ENCODE data around the gene PIK3IP1. TPM values are rescaled to one million over a fixed set of nuclear protein-coding genes. Genes with fewer than 3 reads are reported as not detected.
"Not testable (repeated sequence)": the region's sequence is repeated elsewhere in the genome, so short reads cannot be mapped to it uniquely, and the experiment has no call there.

The PIK3IP1 gene
- polyA plus RNA-seq, 3 donors, result 9.3 to 16.8 (median 11.6) TPM

DNA sequence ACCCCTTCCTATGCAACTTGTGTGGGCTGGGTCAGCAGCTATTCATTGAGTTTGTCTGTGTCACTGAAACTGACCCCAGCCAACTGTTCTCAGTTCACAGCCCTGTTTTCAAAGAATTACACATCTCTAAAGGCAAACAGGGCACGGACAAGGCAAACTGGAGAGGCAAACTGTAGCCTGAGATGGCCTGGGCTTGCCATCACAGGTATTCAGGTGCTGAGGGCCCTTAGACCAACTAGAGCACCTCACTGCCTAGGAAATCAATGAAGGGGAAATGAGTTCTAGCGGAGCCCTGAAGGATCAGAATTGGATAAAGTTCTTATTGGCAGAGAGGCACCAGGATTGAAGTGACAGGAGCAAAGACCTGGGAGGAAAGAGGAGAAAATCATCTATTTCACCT is 24.0 kb downstream of the PIK3IP1 start:
- WGBS, 3 donors, result 95 to 96% (median 96%) methylated on average over 2 of the region's 2 CpGs
- no peak overlapping the region for H3K27ac ChIP-seq (ENCODE audit: low read depth, low read length)

DNA sequence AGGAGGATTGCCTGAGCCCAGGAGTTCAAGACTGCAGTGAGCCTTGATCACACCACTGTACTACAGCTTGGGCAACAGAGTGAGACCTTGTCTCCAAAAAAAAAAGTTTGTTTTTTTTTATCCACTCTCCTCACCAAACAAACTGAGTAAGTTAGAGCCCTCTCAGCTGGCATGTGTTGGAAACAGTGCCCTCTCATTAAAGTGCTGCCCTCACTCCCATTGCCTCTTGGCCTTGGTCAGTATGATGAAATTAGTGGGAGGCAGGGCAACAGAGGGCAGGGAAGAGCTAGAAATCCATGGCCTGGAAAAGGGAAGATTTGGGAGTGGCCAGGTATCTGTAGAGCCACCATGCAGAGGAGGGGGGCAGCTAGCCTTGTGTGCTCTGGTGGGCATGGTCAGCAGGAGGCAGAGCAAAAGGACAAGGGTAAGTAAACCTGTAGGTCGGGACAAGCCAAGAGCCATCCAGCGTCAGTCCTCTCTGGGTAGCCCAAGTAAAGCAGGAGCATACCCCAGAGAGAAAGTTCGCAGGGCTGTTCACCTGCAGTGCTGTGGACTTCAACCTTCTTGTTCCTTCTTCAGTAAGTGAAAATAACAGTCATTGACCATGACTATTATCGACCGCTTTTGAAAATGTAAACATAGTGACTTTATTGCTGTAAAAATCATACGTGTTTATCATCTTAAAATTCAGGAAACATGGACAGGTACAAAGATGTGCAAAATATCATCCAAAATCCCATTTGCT is 28.2 kb downstream of the PIK3IP1 start:
- no peak overlapping the region for H3K27ac ChIP-seq (ENCODE audit: low read depth, low read length)
- 93 to 98% (median 94%) methylated on average over 6 of the region's 6 CpGs for WGBS, 3 donors

GRCh38 chr22:31262312-31263133 is 29.8 kb downstream of the PIK3IP1 start:
- WGBS, 3 donors, result 87 to 89% (median 88%) methylated on average over 13 of the region's 13 CpGs
- no peak overlapping the region for H3K27ac ChIP-seq (ENCODE audit: low read depth, low read length)

DNA sequence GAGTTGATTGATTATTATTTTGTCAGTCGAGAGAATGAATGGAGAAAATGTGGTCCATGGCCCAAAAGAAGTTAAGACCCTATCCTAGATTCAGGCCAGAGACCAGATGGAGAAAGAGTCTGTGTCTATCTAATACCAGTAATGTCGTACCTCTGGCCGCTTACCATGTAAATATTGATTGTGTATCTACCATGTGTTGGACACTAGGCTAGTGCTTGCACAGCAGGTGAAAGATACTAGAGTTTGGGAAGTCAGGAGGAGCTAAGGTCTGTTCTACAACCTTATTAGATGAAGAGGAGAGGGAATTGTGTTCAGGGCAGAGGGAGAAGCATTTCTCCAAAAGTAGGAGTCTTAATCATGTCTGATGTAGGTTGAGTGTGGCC is 31.8 kb downstream of the PIK3IP1 start:
- no peak overlapping the region for H3K27ac ChIP-seq (ENCODE audit: low read depth, low read length)
- WGBS, 3 donors, result 52 to 96% (median 94%) methylated on average over 3 of the region's 3 CpGs

DNA sequence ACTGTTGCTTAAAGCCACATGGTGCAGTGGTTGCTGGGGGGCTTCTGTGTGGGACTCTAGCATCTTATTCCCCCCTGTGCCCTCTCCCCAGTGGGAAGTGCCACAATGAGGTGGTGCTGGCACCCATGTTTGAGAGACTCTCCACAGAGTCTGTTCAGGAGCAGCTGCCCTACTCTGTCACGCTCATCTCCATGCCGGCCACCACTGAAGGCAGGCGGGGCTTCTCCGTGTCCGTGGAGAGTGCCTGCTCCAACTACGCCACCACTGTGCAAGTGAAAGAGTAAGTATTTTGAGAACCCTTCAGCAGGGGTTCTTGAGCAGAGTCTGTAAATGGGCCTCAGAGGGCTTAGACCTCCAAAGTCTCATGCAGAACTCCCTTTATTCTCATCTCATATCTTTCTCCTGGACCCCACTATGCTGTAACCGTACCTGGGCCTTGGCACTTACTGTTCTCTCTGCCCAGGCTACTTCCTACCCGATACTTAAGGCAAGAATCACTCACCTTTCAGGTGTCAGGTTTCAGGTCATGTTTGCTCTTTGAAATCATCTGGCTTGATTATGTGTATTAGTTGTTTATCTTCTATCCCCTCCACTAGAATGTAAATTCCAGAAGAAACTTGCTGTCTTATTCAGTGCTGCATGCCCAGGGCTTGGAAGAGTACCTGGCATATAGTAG is 32.4 kb downstream of the PIK3IP1 start:
- 75 to 95% (median 93%) methylated on average over 8 of the region's 8 CpGs for WGBS, 3 donors
- no peak overlapping the region for H3K27ac ChIP-seq (ENCODE audit: low read depth, low read length)

- WGBS, 3 donors, result 15 to 80% (median 57%) methylated on average over 4 of the region's 4 CpGs
- H3K27ac ChIP-seq (ENCODE audit: low read depth, low read length), result no peak overlapping the region
These were observed 38.3 kb downstream of the PIK3IP1 start for GRCh38 chr22:31253949-31254348.

GRCh38 chr22:31250740-31251600 is 41.3 kb downstream of the PIK3IP1 start:
- WGBS, 3 donors, result 41 to 74% (median 64%) methylated on average over 4 of the region's 4 CpGs
- H3K27ac ChIP-seq (ENCODE audit: low read depth, low read length), result no peak overlapping the region

DNA sequence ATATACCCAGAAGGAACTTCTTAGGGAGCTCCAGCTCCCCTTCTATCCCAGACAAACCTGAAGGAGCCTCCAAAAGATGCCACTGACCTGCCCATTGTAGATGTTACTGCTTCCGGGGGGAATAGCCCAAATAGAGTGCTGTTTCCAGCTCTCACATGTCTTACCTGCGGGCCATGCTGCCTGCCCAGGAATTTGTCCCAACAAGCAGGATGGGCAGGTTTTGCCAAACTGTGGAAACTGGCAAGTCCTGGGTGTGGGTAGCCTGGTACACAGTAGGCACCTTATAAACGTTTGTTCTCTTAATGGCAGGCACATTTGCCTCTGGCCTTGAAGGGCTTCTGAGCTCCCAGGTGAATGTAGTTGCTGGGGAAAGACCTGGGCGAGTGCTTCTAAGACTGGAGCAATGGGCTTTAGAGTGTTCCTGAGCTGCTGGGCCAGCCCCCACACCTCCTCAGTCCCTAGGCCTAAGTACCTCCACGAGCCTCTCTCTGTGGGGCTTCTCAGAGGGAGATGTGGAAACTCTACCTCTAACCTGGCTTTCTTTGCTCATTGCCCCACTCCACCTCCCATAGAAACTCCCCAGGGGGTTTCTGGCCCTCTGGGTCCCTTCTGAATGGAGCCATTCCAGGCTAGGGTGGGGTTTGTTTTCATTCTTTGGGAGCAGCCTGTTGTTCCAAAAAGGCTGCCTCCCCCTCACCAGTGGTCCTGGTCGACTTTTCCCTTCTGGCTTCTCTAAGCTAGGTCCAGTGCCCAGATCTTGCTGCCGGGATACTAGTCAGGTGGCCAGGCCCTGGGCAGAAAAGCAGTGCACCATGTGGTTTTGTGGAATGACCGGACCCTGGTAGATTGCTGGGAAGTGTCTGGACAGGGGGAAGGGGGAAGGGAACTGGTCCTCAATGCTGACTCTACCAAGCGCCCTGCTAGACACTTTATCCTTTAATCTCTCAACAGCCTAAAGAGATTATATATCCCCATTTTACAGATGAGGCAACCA is 43.0 kb downstream of the PIK3IP1 start:
- WGBS, 3 donors, result 48 to 82% (median 77%) methylated on average over 9 of the region's 9 CpGs

DNA sequence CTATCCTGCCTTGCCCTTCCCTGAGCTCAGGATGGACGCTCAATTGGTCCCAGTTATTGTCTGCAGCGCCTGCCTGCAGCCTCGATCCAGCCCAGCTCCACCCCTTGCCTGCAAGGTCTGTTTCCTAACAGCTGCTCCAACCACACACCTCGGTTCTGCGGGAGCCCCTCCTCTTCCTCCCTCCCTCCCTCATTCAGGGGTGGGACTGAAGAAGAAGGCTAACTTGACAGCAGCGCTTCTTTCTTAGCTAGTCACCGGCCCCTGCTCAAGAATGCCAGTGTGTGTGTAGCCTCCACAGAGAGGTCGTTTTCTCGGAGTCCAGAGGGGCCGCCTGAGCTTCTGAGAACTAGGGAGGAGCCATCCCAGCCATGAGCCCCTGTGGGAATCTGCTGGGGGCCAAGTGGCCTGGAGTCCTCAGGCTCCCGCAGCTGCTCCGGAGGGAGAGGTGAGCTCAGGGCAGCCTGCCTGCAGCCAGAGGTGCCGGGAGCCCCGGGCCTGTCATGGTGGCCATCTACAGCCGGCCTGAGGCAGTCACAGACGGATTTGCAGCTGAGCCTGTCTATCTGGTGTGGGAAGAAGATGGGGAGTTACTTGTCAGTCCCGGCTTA is 44.0 kb downstream of the PIK3IP1 start:
- 27 to 37% (median 31%) methylated on average over 17 of the region's 17 CpGs for WGBS, 3 donors
- H3K27ac ChIP-seq (ENCODE audit: low read depth, low read length), result no peak overlapping the region

More for the DNA sequence above, 43.0 kb downstream of the PIK3IP1 start:
- no peak overlapping the region for H3K27ac ChIP-seq (ENCODE audit: low read depth, low read length)

DNA sequence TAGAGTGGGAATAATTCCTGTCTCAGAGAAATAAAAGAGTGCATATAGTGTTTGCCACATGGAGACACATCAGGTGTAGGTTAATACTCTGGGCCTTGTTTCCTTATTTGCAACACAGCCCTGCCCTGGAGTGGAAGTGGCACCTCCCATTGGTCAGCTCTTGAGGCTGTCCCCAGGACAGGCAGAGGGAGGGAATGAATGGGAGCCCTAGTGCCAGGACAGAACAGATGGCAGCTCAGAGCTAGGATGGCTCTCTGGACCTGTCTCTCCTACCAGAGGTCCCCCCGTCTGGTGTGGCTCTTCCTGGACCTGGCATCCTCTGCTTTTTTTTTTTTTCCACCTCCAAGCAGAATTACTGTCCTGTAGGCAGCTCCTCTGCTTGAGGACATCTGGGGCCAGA is 44.6 kb downstream of the PIK3IP1 start:
- H3K27ac ChIP-seq (ENCODE audit: low read depth, low read length), result no peak overlapping the region
- WGBS, 3 donors, result 46 to 73% (median 57%) methylated on average over 1 of the region's 1 CpG

GRCh38 chr22:31246687-31247086 is 45.6 kb downstream of the PIK3IP1 start:
- H3K27ac ChIP-seq (ENCODE audit: low read depth, low read length), result no peak overlapping the region
- WGBS, 3 donors, result 60 to 69% (median 65%) methylated on average over 2 of the region's 2 CpGs

DNA sequence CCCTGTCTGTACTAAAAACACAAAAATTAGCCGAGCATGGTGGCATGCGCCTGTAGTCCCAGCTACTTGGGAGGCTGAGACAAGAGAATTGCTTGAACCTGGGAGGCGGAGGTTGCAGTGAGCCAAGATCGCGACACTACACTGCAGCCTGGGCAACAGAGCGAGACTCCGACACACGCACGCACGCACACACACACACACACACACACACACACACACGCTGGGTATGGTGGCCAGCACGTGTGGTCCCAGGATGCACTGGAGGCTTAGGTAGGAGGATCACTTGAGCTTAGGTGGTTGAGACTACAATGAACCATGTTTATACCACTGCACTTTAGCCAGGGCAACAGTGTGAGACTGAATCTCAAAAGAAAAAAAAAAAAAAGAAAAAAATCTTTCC is 46.3 kb downstream of the PIK3IP1 start:
- 92 to 96% (median 93%) methylated on average over 12 of the region's 12 CpGs for WGBS, 3 donors
- not testable (repeated sequence) for H3K27ac ChIP-seq (ENCODE audit: low read depth, low read length)

GRCh38 chr22:31244943-31245451 is 47.3 kb downstream of the PIK3IP1 start:
- no peak overlapping the region for H3K27ac ChIP-seq (ENCODE audit: low read depth, low read length)

DNA sequence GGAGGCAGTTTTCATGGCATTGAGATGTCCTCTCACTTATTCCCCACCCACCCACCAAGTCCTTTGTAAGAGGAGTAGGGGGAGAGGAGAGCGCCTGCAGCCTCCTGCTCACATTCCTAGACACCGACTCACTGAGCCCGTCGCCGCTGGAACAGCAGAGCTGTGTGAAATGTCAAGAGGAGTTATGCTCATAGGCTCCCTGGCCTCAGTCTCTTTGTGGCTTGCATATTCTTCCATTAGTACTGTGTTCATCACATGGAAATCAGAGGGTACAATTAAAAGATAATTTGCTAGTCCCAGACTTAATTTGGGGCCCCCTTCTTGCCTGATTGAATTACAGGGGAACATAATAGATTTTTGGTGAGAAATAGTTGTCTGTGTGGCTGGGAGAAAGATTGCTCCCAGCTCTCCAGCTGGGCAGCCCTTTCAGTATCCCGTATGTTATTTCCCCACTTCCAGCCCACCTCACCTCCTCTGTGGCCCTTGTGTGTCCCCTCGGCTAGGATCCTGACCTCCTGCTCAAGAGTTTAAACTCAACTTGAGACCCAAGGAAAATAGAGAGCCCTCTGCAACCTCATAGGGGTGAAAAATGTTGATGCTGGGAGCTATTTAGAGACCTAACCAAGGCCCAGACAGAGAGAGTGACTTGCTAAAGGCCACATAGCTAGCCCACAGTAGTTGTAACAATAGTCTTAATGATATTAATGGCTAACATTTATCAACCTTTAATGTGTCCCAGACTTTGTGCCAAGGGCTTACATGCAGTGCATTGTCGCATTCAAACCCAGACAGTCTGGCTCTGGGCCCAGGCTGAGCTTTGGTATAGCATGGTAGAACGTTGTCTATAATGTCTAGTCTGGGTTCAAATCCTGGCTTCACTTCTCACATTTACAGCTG is 48.0 kb downstream of the PIK3IP1 start:
- 67 to 79% (median 73%) methylated on average over 9 of the region's 9 CpGs for WGBS, 3 donors
- H3K27ac ChIP-seq (ENCODE audit: low read depth, low read length), result no peak overlapping the region

More at GRCh38 chr22:31244943-31245451, 47.3 kb downstream of the PIK3IP1 start:
- 77 to 89% (median 87%) methylated on average over 7 of the region's 7 CpGs for WGBS, 3 donors

DNA sequence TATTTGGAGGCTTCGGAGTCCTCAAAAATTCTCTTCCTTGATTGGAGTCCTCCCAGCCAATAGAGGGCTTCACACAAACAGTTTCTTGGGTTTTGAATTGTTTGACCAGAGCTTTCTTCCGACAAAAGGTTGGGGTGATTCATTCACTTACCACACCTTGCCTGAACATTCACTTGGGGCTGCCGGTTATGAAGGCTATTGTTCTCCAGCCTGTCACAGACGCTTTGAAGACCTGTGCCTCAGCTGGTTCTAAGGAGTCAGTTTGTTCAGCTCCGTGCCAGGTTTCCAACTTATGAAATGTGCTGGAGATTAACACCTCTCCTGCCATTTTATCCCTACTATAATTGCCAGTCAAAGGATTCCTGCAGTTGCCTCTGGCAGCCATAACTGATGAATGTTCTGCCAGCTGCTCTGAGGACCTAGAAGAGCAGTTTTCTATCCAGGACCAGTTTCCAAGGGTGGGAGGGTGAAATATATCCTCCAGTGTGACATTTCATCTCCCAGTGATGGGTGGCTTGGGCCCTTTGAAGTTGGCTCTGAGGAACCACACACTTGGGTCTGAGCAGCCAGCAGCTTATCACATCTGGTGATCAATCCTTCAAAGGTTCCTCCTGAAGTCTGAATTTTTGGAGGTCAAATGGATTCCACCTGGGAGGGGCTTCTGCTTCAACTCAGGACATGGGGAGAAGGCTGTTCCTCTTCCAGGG is 48.8 kb downstream of the PIK3IP1 start:
- WGBS, 3 donors, result 74 to 81% (median 76%) methylated on average over 5 of the region's 5 CpGs
- no peak overlapping the region for H3K27ac ChIP-seq (ENCODE audit: low read depth, low read length)
